ENCODE data around the gene PCDHA4.
"Not testable (repeated sequence)": the region's sequence is repeated elsewhere in the genome, so short reads cannot be mapped to it uniquely, and the experiment has no call there.

Gene PCDHA4

GRCh38 chr5:140821375-140822280 lies 14.8 kb downstream of the PCDHA4 start, which contains the start of gene PCDHA5:
TSS of gene PCDHA5 (plus strand) at chr5:140821613.
- DNase-seq (ENCODE audit: low read depth) = no peak

GRCh38 chr5:140822281-140822629 lies 15.4 kb downstream of the PCDHA4 start:
- DNase-seq (ENCODE audit: low read depth) = no peak

GRCh38 chr5:140822969-140823368 lies 16.1 kb downstream of the PCDHA4 start:
- not testable (repeated sequence) for DNase-seq (ENCODE audit: low read depth)

GRCh38 chr5:140823475-140823874 lies 16.6 kb downstream of the PCDHA4 start:
- no peak for DNase-seq (ENCODE audit: low read depth)

GRCh38 chr5:140827704-140828361 lies 21.0 kb downstream of the PCDHA4 start, which contains the start of gene PCDHA6:
TSS of gene PCDHA6 (plus strand) at chr5:140827960. CDS start at chr5:140828092, 132 bp downstream.
- DNase-seq (ENCODE audit: low read depth) = no peak

GRCh38 chr5:140828362-140828737 lies 21.5 kb downstream of the PCDHA4 start:
- no peak for DNase-seq (ENCODE audit: low read depth)

GRCh38 chr5:140829511-140830501 lies 22.9 kb downstream of the PCDHA4 start:
- DNase-seq (ENCODE audit: low read depth) = not testable (repeated sequence)

GRCh38 chr5:140833993-140834392 lies 27.1 kb downstream of the PCDHA4 start, which contains the start of gene PCDHA7:
TSS of gene PCDHA7 (plus strand) at chr5:140834269. CDS start at chr5:140834384, 115 bp downstream.
- peak; percentile 0 for DNase-seq (ENCODE audit: low read depth)

- not testable (repeated sequence) for DNase-seq (ENCODE audit: low read depth)
Measured at GRCh38 chr5:140834439-140835008, 27.7 kb downstream of the PCDHA4 start.

GRCh38 chr5:140835622-140836510 lies 29.0 kb downstream of the PCDHA4 start:
- DNase-seq (ENCODE audit: low read depth) = no peak

- DNase-seq (ENCODE audit: low read depth) = no peak
Measured at GRCh38 chr5:140840978-140841962, 34.4 kb downstream of the PCDHA4 start, which contains the start of gene PCDHA8. TSS of gene PCDHA8 (plus strand) at chr5:140841187. CDS start at chr5:140841322, 135 bp downstream.

- no peak for DNase-seq (ENCODE audit: low read depth)
Measured at GRCh38 chr5:140842798-140843733, 36.2 kb downstream of the PCDHA4 start.

- DNase-seq (ENCODE audit: low read depth) = not testable (repeated sequence)
Measured at GRCh38 chr5:140848139-140849102, 41.6 kb downstream of the PCDHA4 start, which contains the start of gene PCDHA9. TSS of gene PCDHA9 (plus strand) at chr5:140848382. CDS start at chr5:140848496, 114 bp downstream.

GRCh38 chr5:140849831-140850634 lies 43.2 kb downstream of the PCDHA4 start:
- DNase-seq (ENCODE audit: low read depth) = not testable (repeated sequence)

Data from amniotic epithelial cell (primary cell).